C4-2B (cell line): ENCODE measurements around the gene LAD1.

ENCODE experiments used
- CTCF ChIP-seq: fragments of 450-650 bp; conservative IDR thresholded peaks from 2 replicates; pipeline ENCODE4 v1.5.1; 2017; ENCODE audit warnings: mild to moderate bottlenecking
- ZFX ChIP-seq: fragments of 450-650 bp; IDR thresholded peaks from 2 replicates; pipeline ENCODE4 v1.6.1; 2017

GRCh38 chr1:201365251-201365650 is 33.9 kb downstream of the LAD1 start:
- no peak for TF ChIP-seq CTCF
- no peak for TF ChIP-seq ZFX
